ENCODE results near the gene LGR4.

LGR4 gene

GRCh38 chr11:27412192-27412691, 60.3 kb downstream of the LGR4 start:
- DNase-seq (ENCODE audit: low spot score): no peak
- no peak for TF ChIP-seq CTCF (IDR thresholded peaks at IDR 0.05; ENCODE audit: extremely low read depth, missing control alignments)

- TF ChIP-seq CTCF (IDR thresholded peaks at IDR 0.05; ENCODE audit: extremely low read depth, missing control alignments): no peak
- no peak for DNase-seq (ENCODE audit: low spot score)
Measured at GRCh38 chr11:27411328-27411727, 61.3 kb downstream of the LGR4 start.

GRCh38 chr11:27410272-27410671, 62.3 kb downstream of the LGR4 start:
- TF ChIP-seq CTCF (IDR thresholded peaks at IDR 0.05; ENCODE audit: extremely low read depth, missing control alignments): no peak
- DNase-seq (ENCODE audit: low spot score): no peak

GRCh38 chr11:27409742-27410141, 62.8 kb downstream of the LGR4 start:
- no peak for DNase-seq (ENCODE audit: low spot score)
- no peak for TF ChIP-seq CTCF (IDR thresholded peaks at IDR 0.05; ENCODE audit: extremely low read depth, missing control alignments)

GRCh38 chr11:27409049-27409448, 63.5 kb downstream of the LGR4 start:
- TF ChIP-seq CTCF (IDR thresholded peaks at IDR 0.05; ENCODE audit: extremely low read depth, missing control alignments): no peak
- DNase-seq (ENCODE audit: low spot score): no peak

- no peak for TF ChIP-seq CTCF (IDR thresholded peaks at IDR 0.05; ENCODE audit: extremely low read depth, missing control alignments)
- no peak for DNase-seq (ENCODE audit: low spot score)
Measured at GRCh38 chr11:27408246-27408800, 64.3 kb downstream of the LGR4 start.

- no peak for DNase-seq (ENCODE audit: low spot score)
- TF ChIP-seq CTCF (IDR thresholded peaks at IDR 0.05; ENCODE audit: extremely low read depth, missing control alignments): no peak
Measured at GRCh38 chr11:27406498-27407354, 65.9 kb downstream of the LGR4 start.
